H4 (cell line): ENCODE data around the gene MAP1S. TPM values are rescaled to one million over a fixed set of nuclear protein-coding genes. Genes with fewer than 3 reads are reported as not detected.

Experiments
- DNase-seq: peaks from one replicate; pipeline ENCODE4 v3.0.0-alpha.2; 2015; ENCODE audit warnings: low spot score
- total RNA-seq: library from RNA; depleted of rRNA; stranded (reverse); fragments of >200 nt; shearing (Covaris generic); gene quantifications from 2 replicates; pipeline ENCODE4 v1.2.3, GENCODE V29; 2014

Gene MAP1S
- total RNA-seq, 1 experiment from 2014 or later = 14.6 TPM

GRCh38 chr19:17739121-17739875 is 20.0 kb downstream of the MAP1S start:
- no peak for DNase-seq

DNA sequence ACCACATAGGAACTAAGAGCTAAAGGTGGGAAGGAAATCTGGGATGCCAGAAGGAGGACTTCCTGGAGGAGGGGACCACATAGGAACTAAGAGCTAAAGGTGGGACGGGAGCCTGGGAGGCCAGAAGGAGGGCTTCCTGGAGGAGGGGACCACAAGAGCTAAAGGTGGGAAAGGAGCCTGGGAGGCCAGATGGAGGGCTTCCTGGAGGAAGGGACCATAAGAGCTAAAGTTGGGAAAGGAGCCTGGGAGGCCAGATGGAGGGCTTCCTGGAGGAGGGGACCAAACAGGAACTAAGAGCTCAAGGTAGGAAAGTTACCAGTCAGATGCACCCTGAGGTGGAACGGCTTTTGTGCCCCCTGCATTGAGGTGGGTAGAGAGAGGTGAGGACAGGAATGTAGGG is 22.2 kb downstream of the MAP1S start:
- no peak for DNase-seq

DNA sequence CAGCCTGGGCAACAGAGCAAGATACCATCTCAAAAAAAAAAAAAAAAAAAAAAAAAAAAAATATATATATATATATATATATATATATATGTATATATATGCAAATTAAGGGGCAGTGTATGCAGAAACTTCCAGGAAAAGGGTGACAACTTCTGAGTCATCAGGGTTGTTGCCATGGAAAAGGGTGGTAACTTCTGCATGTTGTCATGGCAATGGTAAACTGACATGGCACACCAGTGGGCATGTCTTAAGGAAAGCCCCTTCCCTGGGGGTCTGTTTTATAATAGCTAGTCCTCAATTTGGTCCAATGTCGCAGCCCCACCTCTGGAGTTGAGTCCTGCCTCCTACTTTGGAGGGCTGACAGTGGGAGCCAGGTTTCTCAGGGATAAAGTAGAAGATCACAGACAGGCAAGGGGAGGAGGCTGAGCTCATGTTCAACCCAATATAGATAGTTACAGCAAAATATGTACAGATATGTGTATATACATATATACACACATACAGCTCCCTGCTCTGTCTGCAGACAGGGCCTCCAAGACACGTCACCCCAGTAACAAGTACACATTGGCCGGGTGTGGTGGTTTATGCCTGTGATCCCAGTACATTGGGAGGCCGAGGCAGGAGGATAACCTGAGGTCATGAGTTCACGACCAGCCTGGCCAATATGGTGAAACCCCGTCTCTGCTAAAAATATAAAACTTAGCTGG is 24.7 kb downstream of the MAP1S start:
- DNase-seq = no peak

GRCh38 chr19:17747205-17748098 is 28.2 kb downstream of the MAP1S start:
- peak; percentile 96 for DNase-seq

- DNase-seq = no peak
Measured at GRCh38 chr19:17748884-17749638, 29.8 kb downstream of the MAP1S start.

DNA sequence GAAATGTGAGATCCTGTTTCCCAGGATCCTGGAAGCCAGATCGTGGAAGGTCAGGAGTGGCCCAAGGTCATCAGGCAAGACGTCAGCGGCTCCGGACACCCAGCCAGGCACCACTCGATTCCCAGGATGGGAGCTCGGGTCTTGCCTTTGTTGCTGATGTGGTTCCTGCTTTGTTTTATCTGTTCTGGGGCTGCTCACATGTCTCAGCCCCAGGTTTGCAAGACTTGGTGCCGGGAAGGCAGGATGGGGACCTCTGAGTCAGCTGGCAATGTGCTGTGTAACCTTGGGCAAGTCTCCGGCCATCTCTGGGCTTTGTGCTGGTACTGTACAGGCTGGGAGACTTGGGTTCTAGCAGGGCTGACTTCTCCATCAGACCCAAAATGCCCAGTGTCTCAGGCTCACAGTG is 30.6 kb downstream of the MAP1S start:
- DNase-seq = no peak

DNA sequence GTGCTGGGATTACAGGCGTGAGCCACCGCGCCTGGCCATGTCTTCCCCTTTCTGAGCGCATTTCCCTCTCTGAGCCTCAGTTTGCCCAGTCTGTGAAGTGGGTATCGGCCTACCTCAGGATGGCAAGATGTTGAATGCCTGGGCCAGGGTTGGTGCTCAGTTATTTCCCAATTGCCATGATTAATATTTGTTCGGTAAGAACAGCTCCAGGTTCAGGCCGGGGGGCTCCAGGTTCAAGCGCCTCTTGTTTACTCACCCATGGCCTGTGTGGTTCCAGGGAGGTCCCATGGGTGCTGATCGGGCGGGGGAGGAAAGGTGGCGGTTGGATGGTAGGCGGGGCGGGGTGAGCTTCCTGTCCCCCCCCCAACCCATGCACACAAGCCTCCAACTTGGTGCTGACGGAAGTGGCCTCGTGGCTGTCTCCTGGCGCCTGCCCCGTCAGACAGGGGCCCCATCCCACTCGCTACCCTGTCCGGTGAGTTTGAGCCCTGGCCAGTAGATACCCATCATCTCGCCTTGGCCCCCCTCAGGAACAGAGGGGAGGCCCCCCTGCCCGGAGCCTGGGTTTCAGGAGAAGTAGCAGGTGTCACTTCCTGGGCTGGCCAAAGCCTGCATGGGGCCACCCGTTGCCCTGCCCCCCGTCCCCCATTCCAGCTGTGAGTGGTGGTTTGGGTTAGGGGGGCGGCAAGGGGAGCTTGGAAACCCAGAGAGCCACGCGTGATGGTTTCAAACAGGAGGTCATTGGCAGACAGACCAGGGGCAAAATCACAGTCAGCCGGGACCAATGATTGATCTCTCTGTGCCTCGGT is 32.0 kb downstream of the MAP1S start, which contains the start of gene FCHO1:
Gene FCHO1 (plus strand): TSS at position 375 of the 809 bp plus-strand sequence. CDS start 3,688 bp downstream, outside the sequence.
- no peak for DNase-seq

DNA sequence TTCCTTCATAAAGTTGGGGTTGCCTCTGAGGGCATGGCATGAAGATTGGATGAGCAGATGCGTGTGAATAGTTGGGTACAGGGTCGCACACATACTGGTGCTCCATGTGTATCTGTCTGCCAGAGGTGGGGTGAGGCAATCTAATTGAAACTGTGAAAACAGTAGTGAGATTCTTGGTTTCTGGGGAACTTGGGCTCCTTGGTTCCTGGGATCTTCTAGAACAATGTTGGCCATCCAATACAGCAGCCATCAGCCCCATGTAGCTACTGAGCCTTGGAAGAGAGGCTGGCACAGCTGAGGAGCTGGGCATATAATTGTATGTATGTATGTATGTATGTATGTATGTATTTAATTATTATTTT is 32.6 kb downstream of the MAP1S start:
- DNase-seq = no peak

GRCh38 chr19:17752865-17753639 is 33.8 kb downstream of the MAP1S start:
- DNase-seq = no peak

- no peak for DNase-seq
Measured at GRCh38 chr19:17753976-17754375, 34.7 kb downstream of the MAP1S start.

GRCh38 chr19:17754634-17755442 is 35.6 kb downstream of the MAP1S start:
- DNase-seq = no peak

GRCh38 chr19:17755443-17755890 is 36.2 kb downstream of the MAP1S start:
- no peak for DNase-seq

GRCh38 chr19:17755977-17756670 is 36.8 kb downstream of the MAP1S start:
- DNase-seq = no peak

DNA sequence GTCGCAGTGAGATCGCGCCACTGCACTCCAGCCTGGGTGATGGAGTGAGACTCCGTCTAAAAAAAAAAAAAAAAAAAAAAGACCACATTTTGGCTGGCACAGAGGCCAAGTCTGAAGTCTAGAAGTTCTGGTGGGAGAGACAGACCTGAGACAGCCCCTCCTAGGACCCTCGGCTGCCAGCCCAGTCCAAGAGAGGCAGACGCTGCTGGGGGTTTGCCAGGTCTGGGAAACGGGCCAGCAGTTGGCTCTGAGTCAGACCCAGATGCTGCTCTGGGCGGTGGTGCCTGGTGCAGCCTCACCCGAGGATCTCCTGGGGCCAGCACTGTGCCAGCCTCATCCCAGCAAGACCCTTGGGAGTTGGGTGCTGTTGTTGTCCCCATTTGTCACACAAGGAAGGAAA is 37.8 kb downstream of the MAP1S start:
- peak; percentile 53 for DNase-seq

GRCh38 chr19:17758515-17758914 is 39.2 kb downstream of the MAP1S start:
- no peak for DNase-seq

DNA sequence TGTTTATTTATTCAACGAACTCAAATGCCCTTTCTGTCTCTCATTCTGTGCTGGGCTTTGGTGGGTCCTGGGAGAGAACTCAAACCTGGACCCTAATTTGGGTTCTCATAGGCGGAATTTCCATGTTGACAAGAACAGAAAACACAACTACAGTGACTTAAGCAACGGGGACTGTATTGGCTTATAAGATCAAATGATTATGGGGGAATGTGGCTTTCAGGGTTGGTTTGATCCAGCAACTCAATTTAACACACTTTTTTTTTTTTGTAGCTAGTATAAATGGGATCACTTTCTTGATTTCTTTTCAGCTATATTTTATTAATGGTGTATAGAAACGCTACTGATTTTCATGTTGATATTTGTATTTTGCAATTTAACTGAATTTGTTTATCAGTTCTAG is 41.9 kb downstream of the MAP1S start:
- DNase-seq = no peak

DNA sequence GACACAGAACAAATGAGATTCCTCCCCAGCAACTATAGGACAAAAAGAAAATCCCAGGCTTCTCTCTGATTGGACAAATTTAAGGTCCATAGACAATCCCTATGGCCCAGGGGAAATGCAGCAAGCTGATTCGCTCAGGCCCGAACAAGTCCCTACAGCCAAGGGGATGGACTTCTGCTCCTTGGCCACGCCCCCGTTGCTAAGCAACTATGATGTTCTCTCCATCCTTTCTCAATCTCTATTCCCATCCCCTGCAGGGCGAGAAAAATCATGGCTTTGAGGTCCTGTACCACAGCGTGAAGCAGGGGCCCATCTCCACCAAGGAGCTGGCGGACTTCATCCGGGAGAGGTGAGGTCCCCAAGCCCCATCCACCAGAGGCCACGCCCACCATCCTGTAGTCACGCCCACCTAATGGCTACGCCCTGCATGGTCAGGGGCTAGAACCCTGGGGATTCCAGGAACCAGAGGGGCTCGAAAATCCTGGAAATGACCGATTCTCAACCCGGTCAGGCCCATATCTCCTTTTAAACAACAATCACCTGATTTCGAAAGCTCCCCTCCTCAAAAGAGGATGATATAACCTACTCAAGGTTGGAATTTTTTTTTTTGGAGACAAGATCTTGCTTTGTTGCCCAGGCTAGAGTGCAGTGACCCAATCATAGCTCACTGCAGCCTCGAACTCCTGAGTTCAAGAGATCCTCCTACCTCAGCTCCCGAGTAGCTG is 43.4 kb downstream of the MAP1S start:
- peak; percentile 84 for DNase-seq

DNA sequence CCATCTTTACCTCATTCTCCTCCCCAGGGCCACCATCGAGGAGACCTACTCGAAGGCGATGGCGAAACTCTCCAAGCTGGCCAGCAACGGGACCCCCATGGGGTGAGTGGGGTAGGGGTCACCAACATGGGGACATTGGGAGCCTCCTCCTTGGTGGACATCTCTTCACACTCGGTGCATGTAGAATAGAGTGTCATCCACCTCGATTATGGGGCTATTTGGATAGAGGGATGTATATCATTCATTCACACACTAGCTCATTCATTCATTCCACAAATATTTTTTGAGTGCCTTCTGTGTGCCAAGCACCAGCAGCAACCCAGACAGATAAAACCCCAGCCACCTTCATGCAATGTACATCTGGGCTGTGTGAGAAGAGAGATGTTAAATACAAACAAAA is 45.1 kb downstream of the MAP1S start:
- DNase-seq = no peak
